H1 (cell line): ENCODE measurements around the gene PRKAR2A. TPM values are rescaled to one million over a fixed set of nuclear protein-coding genes. Genes with fewer than 3 reads are reported as not detected.

Experiments used
- CTCF ChIA-PET: fragments of 300-600 bp; sonication (Branson Sonifier 250); formaldehyde crosslinking; loops from one replicate; lab custom pipeline; 2021; ENCODE audit not compliant: partially characterized antibody; lab: Charles Lee
- POLR2A ChIA-PET: fragments of 300-600 bp; sonication (Branson Sonifier 250); formaldehyde crosslinking; loops from one replicate; lab custom pipeline; 2021; ENCODE audit warnings: inconsistent platforms; ENCODE audit not compliant: partially characterized antibody; lab: Charles Lee
- DNase-seq, 2 experiments: peaks; one replicate each; pipeline versions ENCODE4 v3.0.0 to v3.0.0-alpha.2; 2010 to 2022; ENCODE audit warnings: low spot score in 2 of 2, low read depth in 1 of 2, mixed read lengths in 1 of 2
- FAIRE-seq: peaks from 2 replicates; lab custom pipeline; 2011; peaks lifted over from hg19 to GRCh38; lab: Jason Lieb, UNC
- H2AFZ ChIP-seq: 2 replicates; pipeline ENCODE4 v1.8.1; 2012; ENCODE audit warnings: low read length, inconsistent platforms
- H2AK5ac ChIP-seq: 2 replicates; pipeline ENCODE4 v1.6.1; 2013; ENCODE audit warnings: low read depth, low read length
- H2BK120ac ChIP-seq: replicated peaks from 2 replicates; pipeline ENCODE3; 2013; ENCODE audit warnings: low read depth, low read length, inconsistent platforms
- H2BK12ac ChIP-seq: 2 replicates; pipeline ENCODE4 v1.6.1; 2013; ENCODE audit warnings: low read depth, low read length
- H2BK15ac ChIP-seq: 2 replicates; pipeline ENCODE4 v1.6.1; 2013; ENCODE audit warnings: low read length
- H2BK20ac ChIP-seq: 2 replicates; pipeline ENCODE4 v1.6.1; 2013; ENCODE audit warnings: low read length
- H2BK5ac ChIP-seq: 2 replicates; pipeline ENCODE4 v1.6.1; 2013; ENCODE audit warnings: low read depth, low read length
- H3K14ac ChIP-seq: 2 replicates; pipeline ENCODE4 v1.6.1; 2013; ENCODE audit warnings: inconsistent platforms; ENCODE audit not compliant: insufficient read length
- H3K18ac ChIP-seq: 2 replicates; pipeline ENCODE4 v1.6.1; 2013; ENCODE audit warnings: low read length; ENCODE audit errors: extremely low read depth
- H3K23ac ChIP-seq: 2 replicates; pipeline ENCODE4 v1.6.1; 2013; ENCODE audit warnings: inconsistent platforms; ENCODE audit not compliant: insufficient read length
- H3K23me2 ChIP-seq: 2 replicates; pipeline ENCODE4 v1.6.1; 2013; ENCODE audit warnings: low read depth, low read length
- H3K27ac ChIP-seq: 2 replicates; pipeline ENCODE4 v1.6.1; 2011; ENCODE audit warnings: low read depth, low read length, inconsistent platforms
- H3K27me3 ChIP-seq, 4 experiments: replicated peaks in 1 of 4; 1 replicate in 1 of 4; 2 replicates in 3 of 4; pipeline versions ENCODE4 v1.6.1 to v1.8.1; 2011 to 2013; ENCODE audit warnings: low read length in 3 of 4, mild to moderate bottlenecking in 3 of 4, inconsistent platforms in 2 of 4, mixed read lengths in 2 of 4, moderate library complexity in 1 of 4; ENCODE audit not compliant: control insufficient read depth in 3 of 4, insufficient read depth in 3 of 4; ENCODE audit errors: extremely low read depth in 1 of 4
- H3K36me3 ChIP-seq, 4 experiments: 2 replicates each; pipeline versions ENCODE4 v1.6.1 to v1.8.1; 2011 to 2013; ENCODE audit warnings: mild to moderate bottlenecking in 4 of 4, low read length in 3 of 4, moderate library complexity in 2 of 4, control low read depth in 1 of 4, inconsistent platforms in 1 of 4; ENCODE audit not compliant: insufficient read depth in 4 of 4, control insufficient read depth in 2 of 4
- H3K4ac ChIP-seq: replicated peaks from 2 replicates; pipeline ENCODE3; 2013; ENCODE audit warnings: low read length, low read depth, mixed read lengths, inconsistent platforms; ENCODE audit not compliant: insufficient read length
- H3K4me1 ChIP-seq, 4 experiments: replicated peaks in 1 of 4; 1 replicate in 1 of 4; 2 replicates in 3 of 4; pipeline versions ENCODE4 v1.6.1 to v1.8.1; 2011 to 2013; ENCODE audit warnings: low read length in 3 of 4, inconsistent platforms in 2 of 4, mixed read lengths in 1 of 4; ENCODE audit not compliant: insufficient read depth in 4 of 4, control insufficient read depth in 3 of 4
- H3K4me2 ChIP-seq, 2 experiments: 2 replicates each; pipeline versions ENCODE4 v1.6.1 to v1.8.1; 2011 to 2013; ENCODE audit warnings: low read depth in 2 of 2, low read length in 2 of 2, control low read depth in 1 of 2, inconsistent platforms in 1 of 2, mild to moderate bottlenecking in 1 of 2; ENCODE audit not compliant: insufficient read depth in 1 of 2
- H3K4me3 ChIP-seq, 4 experiments: fragments of 200-600, 300-600 bp in 1 of 4; sonication (generic), shearing (Covaris generic), sonication (Bioruptor Twin) in 1 of 4; 2 replicates each; pipeline versions ENCODE4 v1.5.1 to v1.8.1; 2011 to 2016; ENCODE audit warnings: low read length in 4 of 4, low read depth in 3 of 4, control low read depth in 2 of 4, inconsistent platforms in 2 of 4, mild to moderate bottlenecking in 2 of 4, mixed read lengths in 1 of 4, moderate library complexity in 1 of 4; ENCODE audit not compliant: insufficient read depth in 2 of 4; ENCODE audit errors: extremely low read depth in 1 of 4
- H3K56ac ChIP-seq: replicated peaks from 2 replicates; pipeline ENCODE3; 2013; ENCODE audit warnings: low read depth, mild to moderate bottlenecking, mixed read lengths, low read length, inconsistent platforms; ENCODE audit not compliant: insufficient read length
- H3K79me1 ChIP-seq: 2 replicates; pipeline ENCODE4 v1.6.1; 2013; ENCODE audit warnings: low read depth, low read length, control low read depth
- H3K79me2 ChIP-seq, 2 experiments: 2 replicates each; pipeline versions ENCODE4 v1.6.1 to v1.8.1; 2012 to 2013; ENCODE audit warnings: low read length in 2 of 2, mild to moderate bottlenecking in 2 of 2, inconsistent platforms in 1 of 2; ENCODE audit not compliant: insufficient read depth in 2 of 2, control insufficient read depth in 1 of 2
- H3K9ac ChIP-seq, 4 experiments: replicated peaks in 1 of 4; 1 replicate in 1 of 4; 2 replicates in 3 of 4; pipeline versions ENCODE4 v1.6.1 to v1.8.1; 2011 to 2013; ENCODE audit warnings: low read depth in 3 of 4, low read length in 3 of 4, control low read depth in 2 of 4, mild to moderate bottlenecking in 2 of 4, moderate library complexity in 2 of 4, inconsistent platforms in 1 of 4; ENCODE audit errors: extremely low read depth in 1 of 4
- H3K9me3 ChIP-seq, 2 experiments: 2 replicates each; pipeline versions ENCODE4 v1.6.1 to v1.8.1; 2012 to 2013; ENCODE audit warnings: mild to moderate bottlenecking in 2 of 2, moderate library complexity in 2 of 2, control low read depth in 1 of 2, inconsistent platforms in 1 of 2, low read depth in 1 of 2, low read length in 1 of 2, mixed read lengths in 1 of 2; ENCODE audit not compliant: insufficient read depth in 2 of 2
- H4K20me1 ChIP-seq, 2 experiments: replicated peaks in 1 of 2; 2 replicates each; pipeline versions ENCODE3 to v1.8.1; 2011 to 2013; ENCODE audit warnings: inconsistent platforms in 2 of 2, low read length in 2 of 2, mild to moderate bottlenecking in 1 of 2; ENCODE audit not compliant: insufficient read depth in 2 of 2, control insufficient read depth in 1 of 2
- H4K5ac ChIP-seq: 2 replicates; pipeline ENCODE4 v1.6.1; 2013; ENCODE audit warnings: low read length, low read depth, mixed read lengths, inconsistent platforms; ENCODE audit not compliant: insufficient read length
- H4K8ac ChIP-seq: 2 replicates; pipeline ENCODE4 v1.8.0; 2013; ENCODE audit warnings: mild to moderate bottlenecking, moderate library complexity, low read length, inconsistent platforms; ENCODE audit not compliant: insufficient read depth; ENCODE audit errors: extremely low read depth
- H4K91ac ChIP-seq: replicated peaks from 2 replicates; pipeline ENCODE3; 2013; ENCODE audit warnings: low read length, mixed read lengths, inconsistent platforms; ENCODE audit not compliant: insufficient read length
- CHD1 ChIP-seq: IDR thresholded peaks from 2 replicates; pipeline ENCODE4 v1.6.1; 2012; ENCODE audit warnings: low read depth, low read length, improper control_type of control experiment
- CTCF ChIP-seq, 3 experiments: IDR thresholded peaks; 1 replicate in 2 of 3; 2 replicates in 1 of 3; pipeline versions ENCODE4 v1.5.1 to v1.6.1; 2011; ENCODE audit warnings: low read length in 3 of 3, mild to moderate bottlenecking in 3 of 3, inconsistent platforms in 2 of 3, low read depth in 1 of 3, moderate library complexity in 1 of 3; ENCODE audit not compliant: insufficient read depth in 1 of 3; ENCODE audit errors: control extremely low read depth in 1 of 3
- ZNF274 ChIP-seq: IDR thresholded peaks from 2 replicates; pipeline ENCODE4 v1.7.0; 2012; ENCODE audit warnings: low read length, borderline replicate concordance; ENCODE audit errors: extremely low read depth
- WGBS, 2 experiments: shearing (Covaris generic) in 1 of 2; methylation state at CpG; one replicate each; pipeline versions ENCODE4 v1.1.6 to v1.1.7; 2013 to 2015; ENCODE audit warnings: low lambda C conversion rate in 2 of 2, mixed read lengths in 2 of 2, inconsistent platforms in 1 of 2, low coverage in 1 of 2, missing lambda C conversion rate in 1 of 2; ENCODE audit not compliant: insufficient replicate concordance in 2 of 2, insufficient coverage in 1 of 2, insufficient read length in 1 of 2; ENCODE audit errors: extremely low coverage in 1 of 2, missing lambda C conversion rate in 1 of 2; 5-methylcytosine and 5-hydroxymethylcytosine counted together
- polyA plus RNA-seq, 7 experiments: library from polyadenylated mRNA; depleted of rRNA in 3 of 7; stranded (reverse) in 5 of 7; unstranded in 2 of 7; fragments of >200 nt in 5 of 7; fragments of 200-250 nt in 2 of 7; gene quantifications; 1 replicate in 5 of 7; 2 replicates in 1 of 7; 4 replicates in 1 of 7; pipeline versions ENCODE4 v1.2.1 to v1.2.3, GENCODE V29; 2011 to 2013; ENCODE audit warnings: missing spikeins in 2 of 7, mixed read lengths in 2 of 7
- total RNA-seq: library from RNA; stranded (reverse); fragmentation: NEBNext Ultra II Directional; extraction: Animal tissue kit (Norgen Biotek cat#: 25700); gene quantifications from 2 replicates; pipeline ENCODE4 v1.2.1, GENCODE V29; 2021

The PRKAR2A gene
- total and polyA plus RNA-seq, 2 of the 8 experiments (the other 6 are each of a cell fraction or from before 2014, with no cell fraction given): 6.3 to 42.4 TPM

- Histone ChIP-seq H3K23me2 (no peaks in the 10 kb centered on the region), H3K4me1 (no peaks in the 10 kb centered on the region), H3K4me3 (no peak overlapping the region), H3K56ac (no peak overlapping the region), H2AK5ac (no peak overlapping the region), H4K5ac (no peak overlapping the region), H4K20me1 (no peaks in the 10 kb centered on the region), H3K36me3 (no peaks in the 10 kb centered on the region), H3K9me3 (no peaks in the 10 kb centered on the region), H2BK12ac (no peak overlapping the region), H3K4ac (no peak overlapping the region), H2AFZ (no peak overlapping the region), H4K8ac (no peak overlapping the region), H2BK120ac (no peak overlapping the region), H3K14ac (no peak overlapping the region), H3K4me2 (no peak overlapping the region), H3K23ac (no peak overlapping the region), H3K27me3 (no peaks in the 10 kb centered on the region), H3K27ac (no peak overlapping the region), H3K79me2 (no peaks in the 10 kb centered on the region), H4K91ac (no peak overlapping the region), H3K18ac (no peak overlapping the region), H2BK20ac (no peak overlapping the region), H3K9ac (no peak overlapping the region), H2BK15ac (no peak overlapping the region), H2BK5ac (no peak overlapping the region), H3K79me1 (no peaks in the 10 kb centered on the region)
- FAIRE-seq (no peak), DNase-seq (no peak)
- TF ChIP-seq CTCF (IDR thresholded peaks at IDR 0.05; ENCODE audit: control extremely low read depth in 1 of 3, insufficient read depth in 1 of 3, low read depth in 1 of 3, low read length in 3 of 3): no peak
- TF ChIP-seq CHD1: no peak
- TF ChIP-seq ZNF274: no peak
- CTCF ChIA-PET: interaction anchor here (0.7 to 1.5 kb wide), 4 partner anchors 9 to 141 kb away, joined by 3 to 4 read pairs (median 3); no protein-coding TSS in a partner anchor
- POLR2A ChIA-PET: interaction anchor here (0.7 kb wide), 1 partner anchor 16 kb away, joined by 3 read pairs; no protein-coding TSS in a partner anchor
- 92% methylated on average over 3 of the region's 3 CpGs; no CpG with 5 or more reads in 1 of the 2 experiments for WGBS, 2 experiments
Observed at GRCh38 chr3:48881006-48881405, 33.3 kb upstream of the PRKAR2A start.
